ENCODE measurements around the gene AACS. TPM values are rescaled to one million over a fixed set of nuclear protein-coding genes. Genes with fewer than 3 reads are reported as not detected.

The AACS gene
- total and polyA plus RNA-seq, 2 of the 4 experiments (the other 2 are of a cell fraction), result 22.0 to 24.9 TPM

GRCh38 chr12:125143491-125143890, 78.3 kb downstream of the AACS start:
- Histone ChIP-seq H2BK120ac (ENCODE audit: low read depth, low read length) (no peak overlapping the region), H3K27ac (ENCODE audit: insufficient read depth, low read length) (no peak overlapping the region), H3K9me3 (ENCODE audit: control insufficient read depth, insufficient read depth, low read length) (no peaks in the 10 kb centered on the region), H3K4me1 (ENCODE audit: control insufficient read depth, insufficient read depth, low read length) (no peaks in the 10 kb centered on the region; the same call in 1 of the 2 replicates), H3K56ac (ENCODE audit: extremely low read depth, insufficient read depth, low read length) (no peak overlapping the region), H3K27me3 (ENCODE audit: control insufficient read depth, insufficient read depth, low read length) (peaks cover 2% of the 10 kb centered on the region; the same call in 1 of the 2 replicates), H2BK15ac (ENCODE audit: low read depth, low read length) (no peak overlapping the region), H3K18ac (ENCODE audit: low read depth, low read length) (no peak overlapping the region), H3K23ac (ENCODE audit: low read depth, low read length) (no peak overlapping the region), H2AK5ac (ENCODE audit: low read depth, low read length) (no peak overlapping the region), H3K9ac (ENCODE audit: low read depth, low read length) (no peak overlapping the region), H3K79me1 (ENCODE audit: low read depth in 1 of 2, low read length in 2 of 2) (no peaks in the 10 kb centered on the region), H3K4ac (ENCODE audit: low read depth, low read length) (no peak overlapping the region), H3K9me1 (ENCODE audit: insufficient read depth, low read length) (peaks cover 5% of the 10 kb centered on the region; the same call in 1 of the 2 replicates), H4K91ac (ENCODE audit: insufficient read depth, low read depth, low read length) (no peak overlapping the region), H4K20me1 (ENCODE audit: insufficient read depth, low read length) (no peaks in the 10 kb centered on the region), H4K5ac (ENCODE audit: low read depth, low read length) (no peak overlapping the region), H3K14ac (replicated peaks; ENCODE audit: low read depth, low read length) (no peak overlapping the region), H2BK20ac (ENCODE audit: low read depth, low read length) (no peak overlapping the region), H3K4me2 (ENCODE audit: low read depth, low read length) (no peak overlapping the region), H2BK5ac (ENCODE audit: low read depth, low read length, poor library complexity, severe bottlenecking) (no peak overlapping the region), H4K8ac (ENCODE audit: low read depth in 2 of 2, low read length in 2 of 2) (no peak overlapping the region), H3K36me3 (ENCODE audit: control insufficient read depth, insufficient read depth, low read length) (no peaks in the 10 kb centered on the region), H3K4me3 (ENCODE audit: insufficient read depth, low read depth, low read length) (no peak overlapping the region), H2AFZ (replicated peaks; ENCODE audit: low read length, poor library complexity) (peak overlapping the region; percentile 73), H2AK9ac (replicated peaks; ENCODE audit: low read depth, low read length, poor library complexity) (peak overlapping the region; percentile 31)
- ChIA-PET CTCF (no interaction called here), POLR2A (ENCODE audit: unreplicated experiment) (no interaction called here)
- ATAC-seq (ENCODE audit: low read depth), result peak; percentile 46; the same call in 1 of the 2 replicates
- in situ Hi-C loops (cut with MboI; ENCODE audit: low sequenced_read_pairs) (no loop called here), dilution Hi-C loops (cut with HindIII; ENCODE audit: low sequenced_read_pairs, unreplicated experiment) (no loop called here), intact Hi-C loops (cut with micrococcal nuclease) (no loop called here)
- DNase-seq, result peak; percentile 39
- 6% methylated on average over 3 of the region's 9 CpGs; no CpG with 5 or more reads in 1 of the 2 experiments for WGBS, 2 experiments (ENCODE audit: extremely low coverage in 2 of 2, insufficient read length in 1 of 2)
- TF ChIP-seq RAD21 (IDR thresholded peaks at IDR 0.05; ENCODE audit: low read length) (no peak), MAZ (IDR thresholded peaks at IDR 0.05; ENCODE audit: borderline replicate concordance, low read depth, low read length) (no peak), ELK1 (IDR thresholded peaks at IDR 0.05; ENCODE audit: borderline replicate concordance, low read depth, low read length) (no peak), MXI1 (IDR thresholded peaks at IDR 0.05; ENCODE audit: borderline replicate concordance, low read depth, low read length) (no peak), BHLHE40 (IDR thresholded peaks at IDR 0.05; ENCODE audit: low read depth, low read length) (no peak), SMC3 (IDR thresholded peaks at IDR 0.05; ENCODE audit: low read depth, low read length) (no peak), MAFK (IDR thresholded peaks at IDR 0.05; ENCODE audit: low read depth, low read length) (no peak), CHD1 (IDR thresholded peaks at IDR 0.05; ENCODE audit: low read depth, low read length) (no peak), NFE2L2 (IDR thresholded peaks at IDR 0.05; ENCODE audit: low read depth, low read length) (no peak), RCOR1 (IDR thresholded peaks at IDR 0.05; ENCODE audit: insufficient replicate concordance, low read length) (no peak), FOS (IDR thresholded peaks at IDR 0.05; ENCODE audit: low read depth, low read length) (no peak), RFX5 (IDR thresholded peaks at IDR 0.05; ENCODE audit: low read depth, low read length) (no peak), USF2 (IDR thresholded peaks at IDR 0.05; ENCODE audit: low read depth, low read length) (no peak), POLR2A (IDR thresholded peaks at IDR 0.05; ENCODE audit: low read depth, low read length) (no peak), CTCF (conservative IDR thresholded peaks at IDR 0.05; ENCODE audit: low read depth, low read length) (no peak), CEBPB (IDR thresholded peaks at IDR 0.05; ENCODE audit: low read depth, low read length) (no peak)
- BruUV-seq (replicated peaks), result no TSS peak
